AG08396 (cell line): ENCODE results near the gene ATP7B.

ENCODE experiments used
- DNase-seq: peaks from one replicate; pipeline ENCODE4 v3.0.0; 2012; ENCODE audit warnings: low spot score, mixed read lengths

The ATP7B gene

DNA sequence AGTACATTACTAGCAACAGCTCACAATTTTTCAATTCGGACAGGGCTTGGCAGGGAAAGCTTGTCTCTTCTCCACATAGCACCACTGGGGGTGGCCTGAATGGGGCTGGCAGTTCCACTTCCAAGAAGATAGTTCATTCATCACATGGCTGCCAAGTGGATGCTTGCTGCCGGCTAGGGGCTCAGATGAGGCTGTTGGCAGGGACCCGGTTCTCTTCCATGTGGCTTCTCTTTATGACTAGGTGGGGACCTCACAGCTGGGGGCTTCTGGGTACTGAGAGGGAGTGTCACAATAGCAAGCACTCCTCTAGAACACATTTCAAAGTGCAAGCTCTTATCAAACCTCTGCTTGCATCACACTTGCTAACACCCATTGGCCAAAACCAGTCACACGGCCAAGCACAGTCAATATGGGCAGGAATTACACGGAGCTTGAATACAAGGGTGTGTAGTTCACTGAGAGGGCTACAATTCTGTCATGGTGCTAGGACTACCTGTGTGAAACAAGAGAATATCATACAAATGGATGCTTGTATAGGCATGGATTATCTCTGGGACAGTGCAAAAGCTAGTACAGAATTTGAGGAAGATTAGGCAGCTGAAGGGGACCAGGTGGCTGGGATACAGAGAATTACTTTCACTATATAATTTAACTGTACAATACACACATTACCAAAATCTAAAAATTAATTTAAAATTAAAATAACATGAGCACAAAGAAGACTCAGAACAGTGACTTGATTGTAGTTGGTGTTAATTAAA lies 32.3 kb downstream of the ATP7B start:
- DNase-seq, result no peak

GRCh38 chr13:51977625-51978024 lies 33.6 kb downstream of the ATP7B start:
- DNase-seq, result no peak

DNA sequence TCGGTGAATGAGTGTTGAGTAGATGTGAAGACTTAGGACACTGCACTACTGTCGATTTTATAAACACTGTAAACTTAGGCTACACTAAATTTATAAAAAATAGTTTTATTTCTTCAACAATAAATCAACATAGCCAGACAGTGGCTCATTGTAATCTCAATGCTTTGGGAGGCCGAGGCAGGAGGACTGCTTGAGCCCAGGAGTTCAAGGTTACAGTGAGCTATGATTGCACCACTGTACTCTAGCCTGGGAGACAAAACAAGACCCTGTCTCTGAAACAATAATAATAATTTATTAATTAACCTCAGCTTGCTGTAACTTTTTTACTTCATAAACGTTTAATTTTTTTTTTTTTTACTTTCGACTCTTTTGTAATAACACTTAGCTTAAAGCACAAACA lies 34.4 kb downstream of the ATP7B start:
- DNase-seq, result no peak

- no peak for DNase-seq
Measured at GRCh38 chr13:51976423-51976822, 34.8 kb downstream of the ATP7B start.

DNA sequence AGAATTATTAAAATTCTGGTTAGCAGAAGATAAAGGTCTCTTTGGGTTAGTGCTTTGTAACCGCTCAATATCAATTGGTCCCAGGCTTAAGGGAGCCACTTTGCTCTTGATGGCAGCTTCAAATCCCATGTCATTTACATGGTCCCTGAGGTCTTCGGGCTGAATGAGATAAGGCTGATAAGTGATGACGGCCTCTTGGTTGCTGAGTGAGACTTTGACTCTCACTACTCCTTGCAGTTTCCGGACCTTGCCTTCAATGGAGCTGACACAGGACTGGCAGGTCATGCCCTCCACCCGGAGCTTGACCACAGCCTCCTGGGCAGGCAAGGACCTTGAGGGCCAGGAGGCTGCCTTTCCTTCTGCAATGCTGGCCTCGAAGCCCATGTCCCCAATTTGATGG lies 36.8 kb downstream of the ATP7B start:
- DNase-seq, result no peak

DNA sequence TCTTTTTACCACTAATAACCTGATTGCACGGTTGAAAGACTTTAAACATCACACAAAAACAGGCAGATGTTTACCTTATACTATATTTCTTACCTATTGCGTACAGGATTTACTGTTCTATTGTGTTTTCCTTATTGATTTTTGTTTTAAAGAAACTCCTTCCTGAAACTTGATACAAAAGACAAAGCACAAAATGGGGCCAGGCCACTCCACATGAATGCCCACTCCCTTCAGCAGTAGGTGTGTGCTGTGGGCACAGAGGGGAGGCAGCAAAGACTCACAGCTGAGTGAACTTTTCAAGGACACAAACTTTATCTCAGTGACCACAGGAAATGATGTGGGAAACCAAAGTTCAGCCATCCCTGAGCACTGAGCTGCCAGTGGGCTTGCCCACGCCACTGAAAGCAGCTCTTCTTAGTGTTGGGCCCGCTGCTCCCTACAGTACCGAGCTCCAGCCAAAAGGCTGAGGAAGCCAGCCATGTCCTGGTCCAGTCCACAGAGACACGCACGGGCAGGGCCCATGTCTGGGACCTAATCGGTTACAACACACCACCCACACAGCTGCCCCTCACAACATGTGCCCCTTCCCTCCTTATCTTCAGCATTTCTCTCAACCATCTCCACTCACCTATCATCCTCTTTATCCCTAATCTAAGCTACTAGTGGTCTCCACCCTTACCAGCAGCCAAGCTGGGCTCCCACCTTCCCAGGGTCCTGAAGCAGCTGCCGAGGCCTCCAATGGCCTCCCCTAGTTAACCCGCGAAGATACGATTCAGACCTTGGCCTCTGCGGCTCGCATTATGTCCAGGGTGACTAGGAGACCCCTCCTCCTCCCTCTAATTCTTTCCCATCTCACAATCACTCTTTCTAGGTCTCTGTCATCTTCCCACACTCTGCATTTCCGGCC lies 39.5 kb downstream of the ATP7B start:
- DNase-seq, result no peak

- DNase-seq, result no peak
Measured at GRCh38 chr13:51970349-51970748, 40.9 kb downstream of the ATP7B start.

DNA sequence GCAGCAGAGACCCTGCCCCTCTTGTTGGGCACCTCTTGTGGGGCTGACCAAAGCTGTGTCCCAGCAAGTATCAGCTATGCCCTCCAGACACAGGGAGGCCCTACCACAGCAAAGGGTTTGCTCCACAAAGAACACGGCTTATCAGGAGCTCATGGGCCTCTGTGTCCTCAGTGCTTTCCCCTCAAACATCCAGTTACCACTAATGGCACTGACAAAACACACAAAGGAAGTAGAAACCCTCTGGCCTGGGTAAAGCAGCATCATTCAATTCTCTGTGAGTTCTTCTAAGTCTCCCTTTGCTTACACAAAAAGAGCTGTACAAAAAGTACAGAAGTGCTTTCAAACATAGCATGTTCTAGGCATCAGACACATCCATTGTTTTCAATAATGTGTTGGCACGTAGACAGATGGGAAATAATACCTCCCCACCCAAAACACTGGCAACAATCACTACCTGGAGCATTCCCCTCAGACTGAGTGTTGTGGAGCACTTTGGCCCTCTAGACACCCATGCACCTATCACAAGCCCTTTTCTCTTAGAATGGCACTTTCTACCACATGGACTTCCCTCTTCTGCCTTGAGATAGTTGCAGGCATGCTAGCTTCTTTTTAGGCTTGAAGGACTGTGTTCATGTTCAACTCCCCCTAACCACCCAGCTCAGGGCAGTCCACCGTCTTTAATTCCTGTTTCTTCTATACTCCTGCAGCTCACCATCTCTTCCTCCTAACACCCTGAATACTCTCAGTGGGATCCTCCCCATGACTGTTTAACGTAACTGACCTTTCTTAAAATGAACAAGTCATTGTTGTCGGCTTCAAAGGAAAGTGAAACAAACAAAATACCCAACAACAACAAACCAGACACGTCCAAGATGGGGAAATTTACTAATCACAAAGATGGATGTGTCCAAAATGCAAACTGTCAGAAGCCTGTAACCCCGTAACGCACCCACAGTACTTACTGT lies 43.5 kb downstream of the ATP7B start:
- no peak for DNase-seq

- DNase-seq, result no peak
Measured at GRCh38 chr13:51966186-51966585, 45.1 kb downstream of the ATP7B start.

- DNase-seq, result no peak
Measured at GRCh38 chr13:51961493-51962403, 49.5 kb downstream of the ATP7B start.

DNA sequence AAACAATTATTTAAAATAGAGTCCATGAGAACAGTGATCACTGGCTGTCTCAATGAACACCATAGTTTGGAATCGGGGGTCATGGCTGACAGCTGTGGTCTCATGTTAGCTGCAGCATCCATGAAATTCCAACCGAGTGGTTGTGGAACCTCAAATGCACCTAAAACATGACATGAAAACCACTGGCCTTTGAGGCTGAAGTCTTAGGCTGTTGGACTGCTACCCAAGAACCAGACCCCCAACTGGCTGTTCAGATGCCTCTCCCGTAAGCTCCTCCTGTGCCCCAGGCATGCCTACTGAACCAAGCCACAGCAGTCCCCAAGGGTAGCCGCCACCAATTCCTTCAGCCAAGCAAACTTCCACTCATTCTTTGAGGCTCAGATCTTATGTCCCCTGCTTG lies 50.5 kb downstream of the ATP7B start:
- DNase-seq, result no peak

DNA sequence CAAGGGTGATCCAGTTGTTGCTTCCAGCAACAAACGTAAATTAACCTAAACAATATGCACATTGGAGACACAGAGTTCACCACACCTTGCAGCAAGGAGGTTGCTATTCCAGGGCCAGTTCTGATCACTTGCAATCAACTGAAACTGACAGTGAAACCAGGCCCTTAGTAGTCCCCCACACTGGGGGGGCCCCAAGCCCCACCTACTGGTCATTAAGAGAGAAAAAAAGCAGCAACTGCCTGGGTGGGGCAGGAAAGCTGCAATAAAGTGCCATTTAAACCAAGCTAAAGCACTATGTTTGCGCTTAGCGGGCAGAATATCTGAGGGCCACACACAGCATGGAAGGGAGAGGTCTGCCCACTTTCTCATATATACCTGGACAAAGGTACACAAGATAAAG lies 51.5 kb downstream of the ATP7B start:
- no peak for DNase-seq

GRCh38 chr13:51958217-51958547 lies 53.1 kb downstream of the ATP7B start:
- no peak for DNase-seq

GRCh38 chr13:51957377-51958216 lies 53.7 kb downstream of the ATP7B start:
- no peak for DNase-seq

GRCh38 chr13:51956717-51957116 lies 54.5 kb downstream of the ATP7B start:
- no peak for DNase-seq

DNA sequence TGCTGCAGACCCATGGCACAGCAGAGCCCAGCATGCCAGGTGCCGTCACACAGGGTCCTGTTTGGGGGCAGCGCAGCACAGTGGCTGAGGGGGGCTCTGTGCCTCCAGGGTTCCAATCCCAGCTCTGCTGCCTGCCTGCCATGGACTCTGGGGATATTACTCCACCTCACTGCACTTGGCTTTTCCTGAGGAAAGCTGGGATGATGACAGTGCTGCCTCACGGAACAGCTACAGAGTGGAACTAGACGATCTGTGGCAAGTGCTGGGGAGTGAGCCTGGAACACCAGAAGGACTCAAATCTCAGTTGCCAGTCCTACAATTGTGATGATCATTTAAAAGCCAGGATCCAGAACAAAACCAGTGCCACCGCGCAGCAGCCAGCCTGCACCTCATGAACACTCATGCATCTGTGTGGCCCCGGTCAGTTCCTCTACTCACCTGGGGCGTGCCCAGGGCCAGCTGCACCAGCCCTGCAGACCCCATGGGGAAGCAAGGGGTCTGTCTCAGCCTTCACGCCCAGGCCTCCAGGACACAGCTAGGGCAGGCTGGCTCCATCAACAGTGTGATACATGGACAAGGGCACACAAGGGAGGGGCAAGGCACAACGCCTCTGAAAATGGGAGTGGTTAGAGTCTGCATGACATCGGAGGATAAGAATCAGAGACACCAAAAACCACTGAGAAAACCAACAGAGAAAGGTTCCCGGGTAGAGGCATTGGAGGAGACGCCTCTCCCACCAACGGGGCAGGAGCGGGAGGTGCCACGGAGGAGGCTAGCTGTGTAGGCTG lies 55.2 kb downstream of the ATP7B start:
- DNase-seq, result no peak

GRCh38 chr13:51955281-51955771 lies 55.9 kb downstream of the ATP7B start:
- DNase-seq, result no peak

GRCh38 chr13:51953347-51954195 lies 57.7 kb downstream of the ATP7B start:
- DNase-seq, result no peak
